ENCODE data around the gene VPS8. TPM values are rescaled to one million over a fixed set of nuclear protein-coding genes. Genes with fewer than 3 reads are reported as not detected.

Gene VPS8
- total and polyA plus RNA-seq, 2 of the 8 experiments (the other 6 are each of a cell fraction or from before 2014, with no cell fraction given), result 13.0 to 41.0 TPM

GRCh38 chr3:184786280-184786941, 25.6 kb upstream of the VPS8 start:
- no peak overlapping the region for H2BK120ac ChIP-seq (replicated peaks; ENCODE audit: low read depth, low read length)
- H2BK12ac ChIP-seq (ENCODE audit: low read depth, low read length), result no peak overlapping the region
- H3K23me2 ChIP-seq (ENCODE audit: low read depth, low read length), result no peaks in the 10 kb centered on the region
- no peak overlapping the region for H2BK5ac ChIP-seq (ENCODE audit: low read depth, low read length)
- no peak overlapping the region for H3K14ac ChIP-seq (ENCODE audit: insufficient read length)
- H3K79me2 ChIP-seq (ENCODE audit: control insufficient read depth in 1 of 2, insufficient read depth in 2 of 2, low read length in 2 of 2), result no peaks in the 10 kb centered on the region
- H4K91ac ChIP-seq (replicated peaks; ENCODE audit: insufficient read length, low read length), result no peak overlapping the region
- no peak overlapping the region for H4K8ac ChIP-seq (ENCODE audit: extremely low read depth, insufficient read depth, low read length)
- no peaks in the 10 kb centered on the region for H3K36me3 ChIP-seq (ENCODE audit: control insufficient read depth in 2 of 4, insufficient read depth in 4 of 4, low read length in 3 of 4)
- H2BK20ac ChIP-seq (ENCODE audit: low read length), result no peak overlapping the region
- TF ChIP-seq POLR2A (IDR thresholded peaks at IDR 0.05; ENCODE audit: control extremely low read depth in 1 of 2, low read depth in 2 of 2, low read length in 2 of 2) (no peak), NANOG (IDR thresholded peaks at IDR 0.05; ENCODE audit: insufficient read depth, low read depth, low read length, poor library complexity, severe bottlenecking) (no peak), TCF12 (IDR thresholded peaks at IDR 0.05; ENCODE audit: low read depth, low read length) (no peak), RNF2 (IDR thresholded peaks at IDR 0.05; ENCODE audit: borderline replicate concordance, low read depth, low read length, missing control alignments, poor library complexity, severe bottlenecking) (no peak), POLR2AphosphoS5 (IDR thresholded peaks at IDR 0.05; ENCODE audit: low read depth, low read length) (no peak)
- no peaks in the 10 kb centered on the region for H3K79me1 ChIP-seq (ENCODE audit: low read depth, low read length)
- no peak overlapping the region for H3K56ac ChIP-seq (replicated peaks; ENCODE audit: insufficient read length, low read depth, low read length)
- H3K4me2 ChIP-seq (ENCODE audit: insufficient read depth in 1 of 2, low read depth in 2 of 2, low read length in 2 of 2), result no peak overlapping the region
- peaks cover 0 to 5% (median 1%) of the 10 kb centered on the region in 4 experiments; a peak in 4 of 7 replicates for H3K4me1 ChIP-seq (replicated peaks in 1 of 4; ENCODE audit: control insufficient read depth in 3 of 4, insufficient read depth in 4 of 4, low read length in 3 of 4)
- H3K27ac ChIP-seq (ENCODE audit: low read depth, low read length), result no peak overlapping the region
- H4K5ac ChIP-seq (ENCODE audit: insufficient read length, low read depth, low read length), result no peak overlapping the region
- H3K23ac ChIP-seq (ENCODE audit: insufficient read length), result no peak overlapping the region
- H2BK15ac ChIP-seq (ENCODE audit: low read length), result no peak overlapping the region
- H2AFZ ChIP-seq (ENCODE audit: low read length), result no peak overlapping the region
- no peak overlapping the region for H3K4me3 ChIP-seq (ENCODE audit: extremely low read depth in 1 of 4, insufficient read depth in 2 of 4, low read depth in 3 of 4, low read length in 4 of 4)
- no peaks in the 10 kb centered on the region for H3K9me3 ChIP-seq (ENCODE audit: insufficient read depth in 2 of 2, low read depth in 1 of 2, low read length in 1 of 2)
- no peaks in the 10 kb centered on the region; a peak in 1 of 7 replicates for H3K27me3 ChIP-seq (replicated peaks in 1 of 4; ENCODE audit: control insufficient read depth in 3 of 4, extremely low read depth in 1 of 4, insufficient read depth in 3 of 4, low read length in 3 of 4)
- WGBS, 2 experiments (ENCODE audit: extremely low coverage in 1 of 2, insufficient coverage in 1 of 2, insufficient read length in 1 of 2, insufficient replicate concordance in 2 of 2, low coverage in 1 of 2, low lambda C conversion rate in 2 of 2, missing lambda C conversion rate in 1 of 2), result 73% methylated on average over 10 of the region's 10 CpGs; no CpG with 5 or more reads in 1 of the 2 experiments
- H3K4ac ChIP-seq (replicated peaks; ENCODE audit: insufficient read length, low read depth, low read length), result no peak overlapping the region
- H3K18ac ChIP-seq (ENCODE audit: extremely low read depth, low read length), result no peak overlapping the region
- H2AK5ac ChIP-seq (ENCODE audit: low read depth, low read length), result no peak overlapping the region
- no peaks in the 10 kb centered on the region for H4K20me1 ChIP-seq (replicated peaks in 1 of 2; ENCODE audit: control insufficient read depth in 1 of 2, insufficient read depth in 2 of 2, low read length in 2 of 2)
- H3K9ac ChIP-seq (replicated peaks in 1 of 4; ENCODE audit: extremely low read depth in 1 of 4, low read depth in 3 of 4, low read length in 3 of 4), result no peak overlapping the region; a peak in 1 of 7 replicates
- DNase-seq (ENCODE audit: low read depth in 1 of 2, low spot score in 2 of 2) (no peak), FAIRE-seq (no peak)
- ChIA-PET POLR2A (ENCODE audit: partially characterized antibody) (no interaction called here), CTCF (ENCODE audit: partially characterized antibody) (interaction anchor here (0.8 to 2.9 kb wide), 10 partner anchors 9 to 245 kb away, joined by 3 to 17 read pairs (median 4); no protein-coding TSS in a partner anchor)
